D721Med (cell line): ENCODE results near the gene ATP8B3.

Experiments used
- DNase-seq: peaks from one replicate; pipeline ENCODE4 v3.0.0; 2011; ENCODE audit warnings: low spot score; ENCODE audit not compliant: insufficient read length
- FAIRE-seq: peaks from 2 replicates; lab custom pipeline; 2011; peaks lifted over from hg19 to GRCh38; lab: Jason Lieb, UNC
- CTCF ChIP-seq: IDR thresholded peaks from 2 replicates; pipeline ENCODE4 v1.5.1; 2012; ENCODE audit warnings: mild to moderate bottlenecking, control low read depth; ENCODE audit not compliant: insufficient read depth; ENCODE audit errors: missing control alignments

ATP8B3 gene

GRCh38 chr19:1780272-1780958 lies 31.7 kb downstream of the ATP8B3 start:
- FAIRE-seq (no peak), DNase-seq (no peak)
- no peak for TF ChIP-seq CTCF

- TF ChIP-seq CTCF = no peak
- FAIRE-seq = no peak
- DNase-seq = no peak
These were observed 32.5 kb downstream of the ATP8B3 start for GRCh38 chr19:1779574-1779973.

- no peak for FAIRE-seq
- DNase-seq = no peak
- TF ChIP-seq CTCF = no peak
These were observed 34.9 kb downstream of the ATP8B3 start for GRCh38 chr19:1777149-1777548.

GRCh38 chr19:1776606-1777147 lies 35.4 kb downstream of the ATP8B3 start:
- FAIRE-seq (no peak), DNase-seq (no peak)
- TF ChIP-seq CTCF = no peak

GRCh38 chr19:1775951-1776605 lies 36.0 kb downstream of the ATP8B3 start:
- TF ChIP-seq CTCF = no peak
- DNase-seq (no peak), FAIRE-seq (no peak)

- TF ChIP-seq CTCF = peak; percentile 44
- no peak for FAIRE-seq
- no peak for DNase-seq
These were observed 36.9 kb downstream of the ATP8B3 start for GRCh38 chr19:1774989-1775772.
